Dermis blood vessel endothelial cell (primary cell): Measurements from ENCODE around the gene CSPG4. TPM values are rescaled to one million over a fixed set of nuclear protein-coding genes. Genes with fewer than 3 reads are reported as not detected.
"Not testable (repeated sequence)": the region's sequence is repeated elsewhere in the genome, so short reads cannot be mapped to it uniquely, and the experiment has no call there.

Experiments used
- DNase-seq: peaks from one replicate; pipeline ENCODE4 v3.0.0; 2010
- total RNA-seq: library from RNA; depleted of rRNA; stranded (reverse); fragments of >200 nt; gene quantifications from 2 replicates; pipeline ENCODE4 v1.2.3, GENCODE V29; 2014

The CSPG4 gene
- total RNA-seq, 1 donor from 2014 or later: 0.68 TPM

GRCh38 chr15:75687486-75688277 is 25.0 kb downstream of the CSPG4 start:
- no peak for DNase-seq

GRCh38 chr15:75686212-75686642 is 26.4 kb downstream of the CSPG4 start:
- peak; percentile 80 for DNase-seq

GRCh38 chr15:75685195-75685594 is 27.5 kb downstream of the CSPG4 start:
- no peak for DNase-seq

- no peak for DNase-seq
Measured at GRCh38 chr15:75684648-75685047, 28.0 kb downstream of the CSPG4 start.

GRCh38 chr15:75683646-75684312 is 28.9 kb downstream of the CSPG4 start:
- DNase-seq: peak; percentile 80

GRCh38 chr15:75682181-75683135 is 30.2 kb downstream of the CSPG4 start:
- DNase-seq: no peak

- DNase-seq: no peak
Measured at GRCh38 chr15:75680007-75680789, 32.5 kb downstream of the CSPG4 start.

GRCh38 chr15:75678324-75678690 is 34.3 kb downstream of the CSPG4 start:
- DNase-seq: not testable (repeated sequence)

- DNase-seq: no peak
Measured at GRCh38 chr15:75677465-75678323, 35.0 kb downstream of the CSPG4 start.

- DNase-seq: no peak
Measured at GRCh38 chr15:75676688-75677464, 35.8 kb downstream of the CSPG4 start.

GRCh38 chr15:75675579-75676404 is 36.9 kb downstream of the CSPG4 start:
- no peak for DNase-seq

- no peak for DNase-seq
Measured at GRCh38 chr15:75674366-75674765, 38.3 kb downstream of the CSPG4 start.

GRCh38 chr15:75673426-75674235 is 39.0 kb downstream of the CSPG4 start:
- no peak for DNase-seq

GRCh38 chr15:75672646-75673425 is 39.8 kb downstream of the CSPG4 start:
- no peak for DNase-seq

GRCh38 chr15:75671730-75672602 is 40.7 kb downstream of the CSPG4 start:
- DNase-seq: no peak

- DNase-seq: no peak
Measured at GRCh38 chr15:75669879-75670212, 42.8 kb downstream of the CSPG4 start.
